ENCODE data around the gene SOX5.

The SOX5 gene

DNA sequence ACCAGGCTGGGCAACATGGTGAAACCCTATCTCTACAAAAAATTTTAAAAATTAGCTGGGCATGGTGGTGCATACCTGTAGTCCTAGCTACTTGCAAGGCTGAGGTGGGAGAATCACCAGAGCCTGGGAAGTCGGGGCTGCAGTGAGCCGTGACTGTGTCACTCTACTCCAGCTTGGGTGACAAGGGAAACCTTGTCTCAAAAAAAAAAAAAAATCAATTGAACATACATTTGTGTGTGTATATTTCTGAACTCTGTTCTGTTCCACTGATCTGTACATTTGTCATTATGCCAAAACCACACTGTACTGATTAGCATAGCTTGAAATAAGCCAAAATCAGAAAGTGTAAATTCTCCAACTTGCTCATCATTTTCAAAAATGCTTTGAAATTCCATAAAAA lies 254.6 kb downstream of the SOX5 start:
- DNase-seq (ENCODE audit: low read depth in 4 of 4, low spot score in 1 of 4) = no peak

DNA sequence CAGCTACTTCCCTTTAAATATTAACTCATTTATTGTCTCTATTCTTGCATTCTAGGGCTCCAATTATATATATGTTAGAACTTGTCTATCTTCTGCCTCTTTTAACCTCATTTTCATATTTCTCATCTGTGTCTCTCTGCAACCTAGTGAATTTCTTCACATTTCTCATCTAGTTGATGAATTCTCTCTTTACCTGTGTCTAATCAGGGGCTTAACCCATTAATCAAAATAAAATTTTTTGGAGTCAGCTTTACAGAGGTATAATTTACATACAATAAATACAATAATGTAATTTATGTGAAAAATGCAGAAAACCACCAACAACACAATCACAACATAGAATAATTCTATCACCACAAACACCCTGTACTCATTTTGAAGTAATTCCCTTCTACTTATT lies 255.2 kb downstream of the SOX5 start:
- DNase-seq (ENCODE audit: low read depth in 4 of 4, low spot score in 1 of 4) = no peak

DNA sequence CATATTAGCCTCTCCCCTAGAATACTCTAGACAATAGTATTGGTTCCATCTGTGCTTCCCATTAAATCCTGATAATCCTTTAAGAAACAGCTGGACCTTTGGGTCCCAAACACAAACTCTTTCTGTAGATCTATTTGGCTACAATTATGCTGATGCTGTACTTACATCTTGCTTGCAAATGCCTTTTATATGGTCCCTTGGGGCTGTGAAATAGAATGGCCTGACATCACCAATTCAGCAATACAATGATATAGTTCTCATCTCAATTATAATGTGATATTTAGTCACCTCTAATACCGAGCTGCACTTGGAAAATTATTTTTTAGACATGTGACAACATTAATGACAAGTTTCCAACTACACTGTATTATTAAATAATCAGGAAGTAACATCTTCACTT lies 261.5 kb downstream of the SOX5 start:
- no peak for DNase-seq (ENCODE audit: low read depth in 4 of 4, low spot score in 1 of 4)

DNA sequence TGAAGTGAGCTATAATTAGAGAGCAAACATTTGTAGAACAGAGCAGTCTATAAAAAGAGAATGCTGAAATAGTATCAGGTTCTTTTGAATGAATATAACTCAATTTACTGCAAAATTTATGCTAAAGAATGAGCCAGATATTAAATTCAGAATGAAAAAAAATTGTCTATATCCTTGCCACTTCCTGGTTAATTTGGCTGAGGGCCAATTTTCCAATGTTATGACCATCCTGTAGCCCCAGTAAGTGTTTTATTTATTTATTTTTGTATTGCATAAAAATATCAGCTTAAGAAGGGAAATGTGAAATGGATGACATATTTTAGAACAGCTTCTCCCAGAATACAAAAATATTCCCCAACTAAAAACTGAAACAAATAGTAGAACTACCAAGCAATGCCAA lies 263.4 kb downstream of the SOX5 start:
- no peak for DNase-seq (ENCODE audit: low read depth in 4 of 4, low spot score in 1 of 4)

DNA sequence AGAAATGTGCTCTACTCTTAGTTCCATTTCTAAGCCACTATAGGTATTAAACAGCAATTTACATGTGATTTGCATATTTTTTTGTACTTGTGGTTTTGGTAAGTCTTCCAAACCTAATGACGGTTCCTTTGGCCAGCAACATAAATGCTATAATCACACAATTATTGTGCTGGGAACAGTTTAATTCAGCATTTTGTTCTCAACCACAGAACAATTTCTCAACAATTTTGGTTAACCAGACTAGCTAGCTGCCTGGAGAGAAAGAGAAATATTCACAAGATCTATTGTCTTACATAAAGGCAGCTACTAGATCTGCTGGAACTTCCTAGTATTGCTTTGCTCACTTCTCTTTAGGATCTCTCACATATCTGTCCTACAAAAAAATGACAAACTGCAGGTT lies 265.3 kb downstream of the SOX5 start:
- no peak for DNase-seq (ENCODE audit: low read depth in 4 of 4, low spot score in 1 of 4)

DNA sequence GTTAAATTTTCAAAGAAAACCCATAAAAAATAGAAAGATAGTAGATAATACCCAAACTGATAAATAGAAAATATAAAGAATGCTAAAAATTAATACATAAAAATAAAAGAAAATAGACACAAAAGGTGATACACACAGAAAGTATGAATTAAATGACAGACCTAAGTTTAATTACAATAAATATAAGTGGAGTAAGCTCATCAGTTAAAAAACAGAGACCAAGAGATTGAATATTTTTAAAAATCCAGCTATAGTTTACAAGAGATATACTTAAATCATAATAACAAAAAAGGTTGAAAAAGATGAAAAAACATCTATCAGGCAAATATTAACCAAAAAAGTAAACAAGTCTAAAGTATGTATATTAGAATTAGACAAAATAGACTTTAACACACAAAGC lies 268.2 kb downstream of the SOX5 start:
- no peak for DNase-seq (ENCODE audit: low read depth in 4 of 4, low spot score in 1 of 4)

DNA sequence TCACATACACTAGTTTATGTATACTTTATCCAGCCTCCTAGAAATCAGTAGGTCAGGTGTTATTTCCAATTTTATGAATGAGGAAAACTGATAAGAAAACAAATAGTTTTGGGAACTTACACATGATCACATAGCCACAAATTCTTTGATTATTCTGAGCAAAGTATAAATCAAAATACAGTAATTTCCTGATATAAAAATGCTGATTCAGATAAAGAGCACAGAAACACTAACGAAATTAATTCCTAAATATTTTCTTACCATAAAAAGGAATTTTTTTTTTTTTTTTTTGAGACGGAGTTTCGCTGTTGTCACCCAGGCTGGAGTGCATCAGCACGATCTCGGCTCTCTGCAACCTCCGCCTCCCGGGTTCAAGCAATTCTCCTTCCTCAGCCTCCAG lies 275.4 kb downstream of the SOX5 start:
- no peak for DNase-seq (ENCODE audit: low read depth in 4 of 4, low spot score in 1 of 4)

DNA sequence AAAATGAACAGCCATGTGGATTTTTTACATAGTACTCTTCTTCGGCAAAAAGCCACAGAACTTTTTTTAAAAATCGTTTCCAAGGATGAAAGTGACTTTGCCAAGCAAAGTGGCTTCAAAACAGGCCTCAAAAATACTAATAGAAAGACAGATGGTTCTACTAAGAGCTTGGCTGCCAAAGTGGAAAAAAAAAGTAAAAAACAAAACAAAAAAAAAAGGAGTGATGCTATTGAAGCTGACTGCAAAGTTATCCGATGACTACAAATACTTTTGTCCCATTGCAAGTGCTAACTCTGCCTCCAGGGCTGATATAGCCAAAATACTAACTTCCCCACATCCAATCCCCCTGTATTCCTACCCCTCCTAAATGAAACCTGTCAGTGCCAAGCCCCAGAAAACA lies 277.6 kb downstream of the SOX5 start:
- no peak for DNase-seq (ENCODE audit: low read depth in 4 of 4, low spot score in 1 of 4)

DNA sequence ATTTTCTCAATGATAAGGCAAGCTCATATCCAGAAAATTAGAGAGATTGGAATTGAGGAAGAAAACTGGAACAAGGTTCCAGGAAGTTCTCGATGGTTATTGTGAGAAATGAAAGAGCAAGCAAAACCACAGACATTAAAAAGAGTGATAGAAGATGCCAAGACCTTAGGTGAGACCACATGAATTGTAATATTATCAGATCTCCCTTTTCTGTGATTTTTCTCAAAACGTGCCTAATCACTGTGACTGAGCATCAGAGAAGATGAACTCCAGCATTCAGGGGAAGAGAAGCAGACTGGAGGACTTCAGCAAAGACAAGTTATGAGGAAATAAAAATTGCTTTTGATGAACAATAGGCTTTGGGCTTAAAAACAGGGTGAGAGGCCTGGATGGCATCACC lies 278.8 kb downstream of the SOX5 start:
- DNase-seq (ENCODE audit: low read depth in 4 of 4, low spot score in 1 of 4) = no peak

DNA sequence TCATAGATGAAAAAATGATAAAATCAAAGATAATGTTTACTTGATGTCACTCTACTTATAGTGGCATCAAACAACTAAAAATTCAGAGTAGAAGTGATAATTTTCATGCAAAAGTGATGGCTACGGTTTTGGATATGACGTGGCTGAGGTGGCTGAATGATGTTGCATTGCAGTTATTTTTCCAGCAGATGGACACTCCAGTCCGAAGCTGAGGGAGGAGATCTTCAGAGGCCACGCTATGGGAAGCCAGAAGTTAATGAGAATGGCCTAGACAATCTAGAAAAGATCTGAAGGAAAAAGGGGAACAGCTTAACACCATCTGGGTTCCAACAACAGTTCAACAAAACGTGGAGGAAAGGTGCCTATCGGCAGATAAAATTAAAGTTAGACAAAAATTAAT lies 279.8 kb downstream of the SOX5 start:
- DNase-seq (ENCODE audit: low read depth in 4 of 4, low spot score in 1 of 4) = no peak

DNA sequence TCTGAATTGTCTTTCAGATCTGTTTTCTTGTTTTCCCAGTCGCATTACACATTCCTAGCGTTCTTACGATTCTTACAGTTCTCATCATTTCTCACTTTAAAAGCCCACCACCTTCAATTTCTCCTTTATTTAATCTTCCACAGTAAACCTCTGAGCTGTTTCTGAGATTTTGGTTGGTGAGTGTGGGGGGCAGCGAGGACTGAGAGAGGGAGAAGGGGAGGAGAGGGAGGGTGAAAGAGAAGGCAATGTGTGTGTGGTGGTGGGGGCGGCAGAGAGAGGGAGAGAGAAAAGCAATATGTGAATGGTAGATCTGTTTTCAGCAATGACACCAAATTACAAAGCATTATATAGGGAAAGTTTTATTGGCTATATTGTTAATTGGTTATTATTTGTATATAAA lies 282.6 kb downstream of the SOX5 start:
- no peak for DNase-seq (ENCODE audit: low read depth in 4 of 4, low spot score in 1 of 4)

DNA sequence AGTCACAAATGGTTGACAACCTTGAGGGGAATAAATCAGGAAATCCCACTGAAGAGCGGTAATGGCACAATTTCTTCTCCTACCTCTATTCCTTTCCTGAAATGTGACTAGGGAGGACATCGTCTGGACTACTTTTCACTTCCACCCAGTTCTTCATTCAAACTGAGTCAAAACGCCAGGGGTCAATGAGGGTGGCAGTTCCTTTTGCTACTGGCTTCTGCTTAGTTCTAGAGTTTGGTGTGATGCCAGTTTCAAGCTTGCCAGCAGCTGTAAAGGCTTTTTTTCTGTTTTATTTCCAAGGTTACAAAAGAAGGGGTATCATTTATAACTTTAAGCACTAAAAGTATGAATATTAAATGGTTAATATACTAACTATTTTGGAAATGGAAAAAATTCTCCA lies 286.5 kb downstream of the SOX5 start:
- no peak for DNase-seq (ENCODE audit: low read depth in 4 of 4, low spot score in 1 of 4)

DNA sequence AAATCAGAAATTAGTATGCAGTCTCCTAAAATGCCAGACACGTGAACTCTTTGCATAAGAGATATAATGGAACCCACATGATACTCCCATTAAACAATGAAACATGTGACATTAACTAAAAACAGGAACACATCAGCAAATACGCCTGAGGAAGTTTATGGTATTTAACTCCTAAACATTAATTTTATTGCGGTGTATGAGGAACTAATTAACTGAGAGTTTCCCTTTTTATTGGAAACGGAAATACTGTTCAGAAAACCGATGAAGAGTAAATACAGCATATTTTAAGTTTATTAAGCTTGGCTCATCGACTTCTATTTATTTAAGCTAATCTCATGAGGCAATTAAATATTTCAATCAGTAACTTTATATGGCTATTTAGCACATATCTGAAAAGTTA lies 290.3 kb downstream of the SOX5 start:
- DNase-seq (ENCODE audit: low read depth in 4 of 4, low spot score in 1 of 4) = no peak

DNA sequence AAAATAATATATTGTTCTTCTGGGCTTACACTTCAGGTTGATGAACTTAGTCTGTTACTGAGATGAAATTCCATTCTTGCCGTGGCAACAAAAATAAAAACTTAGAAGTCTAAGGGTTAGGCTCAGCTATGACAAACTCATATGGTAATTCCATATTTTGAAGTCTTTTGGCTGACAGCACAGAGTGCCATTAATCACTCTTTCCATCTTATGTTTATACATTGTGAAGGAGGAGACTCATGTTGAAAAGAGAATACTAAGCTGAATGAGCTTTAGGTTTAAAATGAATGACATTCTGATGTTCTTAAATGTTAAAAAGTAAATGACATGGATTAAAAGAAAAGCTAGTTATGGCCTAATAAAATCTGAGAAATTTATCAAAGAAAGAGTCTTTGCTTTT lies 291.9 kb downstream of the SOX5 start:
- no peak for DNase-seq (ENCODE audit: low read depth in 4 of 4, low spot score in 1 of 4)

DNA sequence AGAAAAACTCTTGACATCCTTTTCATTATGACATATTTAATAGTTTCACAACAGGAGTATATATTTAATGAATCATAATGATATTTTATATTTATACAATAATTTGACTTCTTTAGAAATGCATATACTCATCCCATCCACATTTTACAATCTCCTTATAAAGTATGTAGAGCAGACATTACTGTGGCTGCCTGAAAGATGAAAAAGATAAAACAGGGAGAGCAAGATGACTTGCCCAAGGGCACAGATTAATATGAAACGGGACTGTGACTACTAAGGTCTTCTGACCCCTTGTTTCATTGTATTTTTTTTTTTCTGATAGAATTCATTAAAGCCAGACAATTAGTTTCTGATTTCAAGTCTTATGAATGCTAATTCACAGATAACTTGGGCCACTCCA lies 293.6 kb downstream of the SOX5 start:
- DNase-seq (ENCODE audit: low read depth in 4 of 4, low spot score in 1 of 4) = no peak

DNA sequence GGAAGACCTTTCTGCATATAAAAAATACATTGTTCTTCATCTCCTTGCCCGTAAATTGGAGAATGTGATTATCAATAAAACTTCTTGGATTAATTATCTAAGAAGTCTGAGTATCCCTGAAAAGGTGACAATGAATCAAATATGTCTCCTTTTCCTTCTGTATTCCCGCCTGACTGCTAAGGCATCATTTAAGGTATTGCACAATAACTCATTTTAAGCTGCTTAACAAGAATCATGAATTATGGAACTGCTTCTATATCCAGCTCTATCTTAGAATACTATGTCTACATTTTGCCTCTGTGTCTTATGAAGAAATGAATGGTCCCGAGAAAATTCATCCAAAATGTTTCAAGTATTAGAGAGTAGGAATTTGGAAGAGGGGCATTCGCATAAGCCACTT lies 294.4 kb downstream of the SOX5 start:
- DNase-seq (ENCODE audit: low read depth in 4 of 4, low spot score in 1 of 4) = no peak

DNA sequence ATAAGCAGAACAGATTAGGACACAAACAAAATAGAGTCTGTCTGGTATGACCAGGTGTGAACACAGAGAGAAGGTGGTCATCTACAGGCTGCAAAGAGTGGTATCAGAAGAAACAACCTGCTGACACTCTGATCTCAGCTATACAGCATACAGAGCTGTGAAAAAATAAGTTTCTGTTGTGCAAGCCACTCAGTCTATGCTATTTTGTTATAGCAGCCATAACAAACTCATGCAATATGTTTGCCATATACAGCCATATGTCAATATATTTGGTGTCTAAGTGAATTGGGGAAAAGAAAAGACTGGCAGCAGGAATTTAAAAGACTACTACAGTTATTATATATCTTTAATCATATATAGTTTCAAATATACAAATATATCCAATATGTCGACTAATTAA lies 300.9 kb downstream of the SOX5 start:
- no peak for DNase-seq (ENCODE audit: low read depth in 4 of 4, low spot score in 1 of 4)

DNA sequence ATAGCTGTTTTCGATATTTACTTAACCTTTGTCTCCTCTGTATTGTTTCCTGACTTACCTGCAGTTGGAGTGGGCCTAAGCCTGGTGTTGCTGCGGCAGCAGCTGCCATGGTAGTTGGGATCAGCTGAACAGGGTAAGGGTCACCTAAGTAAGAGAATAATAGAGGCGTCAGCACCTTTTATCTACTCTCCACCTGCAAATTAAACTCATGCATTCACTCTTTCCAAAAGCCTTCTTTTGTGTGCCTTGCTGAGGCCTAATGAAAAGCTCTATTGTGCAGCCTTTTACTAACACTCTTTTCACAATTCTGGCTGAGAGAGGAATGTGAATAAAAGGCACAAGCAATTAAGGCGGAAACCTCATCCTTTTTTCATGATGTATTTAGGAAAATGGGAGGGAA lies 308.7 kb downstream of the SOX5 start:
- DNase-seq (ENCODE audit: low read depth in 4 of 4, low spot score in 1 of 4) = no peak

DNA sequence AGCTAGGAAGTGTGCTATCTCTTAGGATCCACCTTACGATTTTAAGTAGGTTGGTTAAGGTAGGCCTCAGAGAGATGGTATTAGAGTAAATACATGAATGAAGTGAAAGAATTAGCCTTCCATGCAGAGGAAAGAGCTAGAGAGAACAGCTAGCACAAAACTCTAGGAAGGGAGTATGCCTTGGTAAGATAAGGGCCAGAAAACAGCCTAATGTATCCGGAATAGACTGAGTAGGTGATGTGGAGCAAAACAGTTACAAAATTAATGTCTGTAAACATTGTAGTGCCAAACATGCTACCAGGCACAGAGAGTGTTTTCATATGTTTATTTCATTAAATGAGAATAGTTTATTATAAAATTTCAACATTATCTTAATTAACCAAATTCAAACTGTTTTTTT lies 315.1 kb downstream of the SOX5 start:
- DNase-seq (ENCODE audit: low read depth in 4 of 4, low spot score in 1 of 4) = no peak

DNA sequence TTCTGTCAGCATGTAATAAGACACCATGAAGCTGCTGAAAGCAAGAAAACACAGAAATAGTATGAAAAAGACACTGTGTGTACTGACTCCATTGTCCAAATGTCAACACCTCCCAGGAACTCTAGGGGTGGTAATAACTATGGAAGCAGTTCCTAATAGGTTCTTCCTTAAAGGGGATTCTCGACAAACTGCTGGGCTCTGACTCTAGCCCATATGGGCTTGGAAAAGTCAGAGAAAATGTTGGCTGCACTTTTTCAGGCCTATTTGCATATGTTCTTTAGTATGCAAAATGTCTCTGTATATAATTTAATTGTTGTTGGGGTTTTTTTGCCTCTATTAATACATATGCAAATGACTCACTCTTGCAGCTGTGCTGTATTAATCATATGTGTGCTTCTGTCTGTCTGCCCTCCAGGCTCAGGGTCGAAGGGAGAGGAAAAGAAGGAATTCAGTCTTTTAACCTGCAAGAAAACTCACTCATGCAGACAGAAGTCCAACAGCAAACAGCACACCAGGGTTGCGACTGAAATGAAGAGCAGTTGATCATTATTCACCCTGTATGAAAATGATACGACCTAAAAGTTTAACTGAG lies 317.6 kb downstream of the SOX5 start:
- DNase-seq (ENCODE audit: low read depth in 4 of 4, low spot score in 1 of 4) = no peak

DNA sequence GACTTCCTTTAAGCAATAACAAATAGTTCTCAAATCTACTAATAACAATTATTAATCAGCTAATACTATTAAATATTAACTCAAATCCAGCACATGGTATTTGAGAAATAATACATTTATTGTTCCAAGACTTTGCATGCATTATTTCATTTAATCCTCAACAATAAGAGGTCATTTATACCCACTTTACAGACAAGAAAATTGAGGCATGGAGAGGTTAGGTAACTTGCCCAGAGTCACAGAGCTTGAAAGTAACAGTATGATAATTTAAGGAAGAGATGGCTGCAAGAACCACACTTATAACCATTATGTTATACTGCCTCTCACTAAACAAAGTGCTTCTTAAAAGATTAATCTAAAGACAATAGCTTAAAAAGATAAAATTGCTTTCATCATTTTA lies 318.9 kb downstream of the SOX5 start:
- DNase-seq (ENCODE audit: low read depth in 4 of 4, low spot score in 1 of 4) = no peak

DNA sequence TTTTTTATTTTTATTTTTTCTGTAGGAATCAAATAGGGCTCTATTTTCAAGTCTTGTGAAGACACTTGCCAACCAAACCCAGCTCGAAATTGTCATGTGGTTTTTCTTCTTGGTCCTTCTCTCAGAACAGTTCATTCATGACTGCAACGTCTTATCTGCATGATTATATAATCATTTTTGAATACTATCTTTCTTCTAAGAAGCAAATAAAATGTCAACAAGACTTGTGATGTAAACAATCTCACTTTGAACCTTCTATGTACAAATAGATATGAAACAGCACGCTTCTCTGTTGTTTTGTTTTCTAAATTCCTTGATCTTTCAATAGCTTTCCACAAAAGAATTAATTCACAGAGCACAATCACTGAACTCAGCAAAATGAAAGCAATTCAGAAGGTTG lies 320.7 kb downstream of the SOX5 start:
- DNase-seq (ENCODE audit: low read depth in 4 of 4, low spot score in 1 of 4) = no peak

DNA sequence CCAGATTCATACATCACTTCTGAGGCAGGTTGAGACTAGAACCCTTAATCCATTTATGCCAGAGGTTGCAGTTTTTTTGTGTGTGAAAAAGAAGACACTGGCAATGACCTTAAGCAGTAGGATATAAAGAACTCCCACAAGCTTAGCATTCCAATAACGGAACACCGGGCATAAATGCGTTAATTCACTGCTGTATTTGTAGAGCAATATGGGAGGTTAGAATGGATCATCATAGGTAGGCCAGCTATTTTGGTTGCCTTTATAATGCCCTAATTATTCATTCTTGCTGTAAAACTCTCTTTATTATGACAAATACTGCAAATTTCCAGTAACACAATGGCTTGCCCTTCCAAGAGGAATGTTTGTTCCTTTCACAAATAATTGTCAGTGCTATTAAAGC lies 322.7 kb downstream of the SOX5 start:
- no peak for DNase-seq (ENCODE audit: low read depth in 4 of 4, low spot score in 1 of 4)

DNA sequence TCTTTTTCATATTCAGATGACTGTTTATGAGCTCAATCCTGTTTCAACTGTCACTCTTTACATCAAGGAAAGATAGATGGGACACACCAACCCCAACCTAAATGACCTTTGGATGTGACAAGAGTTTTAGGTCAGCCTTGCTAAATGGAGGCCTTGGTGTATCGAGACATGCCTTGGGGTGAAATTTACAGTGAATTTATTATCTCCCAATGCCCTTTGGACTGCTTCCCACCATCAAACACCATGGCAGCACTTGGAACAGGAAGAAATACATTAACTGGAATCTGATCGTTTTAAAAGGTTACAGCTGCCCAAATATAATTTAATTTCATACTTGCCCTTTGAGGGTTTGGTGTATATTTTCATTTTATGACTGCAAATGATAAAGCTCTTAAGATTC lies 327.6 kb downstream of the SOX5 start:
- no peak for DNase-seq (ENCODE audit: low read depth in 4 of 4, low spot score in 1 of 4)
